ENCODE data around the gene TRPM8.

GRCh38 chr2:234061624-234062257 lies 144.6 kb downstream of the TRPM8 start:
- TF ChIP-seq POLR2A (IDR thresholded peaks at IDR 0.05; ENCODE audit: low read length) (no peak), ELK1 (IDR thresholded peaks at IDR 0.05; ENCODE audit: low read depth, low read length) (no peak), CTCF (IDR thresholded peaks at IDR 0.05) (no peak), EP300 (IDR thresholded peaks at IDR 0.05) (no peak), PHF8 (IDR thresholded peaks at IDR 0.05; ENCODE audit: borderline replicate concordance, low read depth) (no peak), USF2 (IDR thresholded peaks at IDR 0.05) (no peak), PBX3 (IDR thresholded peaks at IDR 0.05) (no peak), REST (IDR thresholded peaks at IDR 0.05) (no peak), RFX5 (IDR thresholded peaks at IDR 0.05) (no peak)
